Neural crest cell (in vitro differentiated cells): ENCODE data around the gene HNRNPC. TPM values are rescaled to one million over a fixed set of nuclear protein-coding genes. Genes with fewer than 3 reads are reported as not detected.

Experiments used
- DNase-seq: peaks from one replicate; pipeline ENCODE4 v3.0.0; 2021; ENCODE audit warnings: low read depth, mixed read lengths, low spot score
- H3K27ac Mint-ChIP-seq: one replicate; pipeline ENCODE4 v1.8.0; 2021; ENCODE audit warnings: mild to moderate bottlenecking, mixed read lengths; ENCODE audit not compliant: unreplicated experiment
- H3K27me3 Mint-ChIP-seq: 2 replicates; pipeline ENCODE4 v1.8.0; 2021; ENCODE audit warnings: low read depth, mild to moderate bottlenecking, mixed read lengths
- H3K36me3 Mint-ChIP-seq: 2 replicates; pipeline ENCODE4 v1.8.0; 2021; ENCODE audit warnings: low read depth, mild to moderate bottlenecking, mixed read lengths
- H3K4me1 Mint-ChIP-seq: 2 replicates; pipeline ENCODE4 v1.8.0; 2021; ENCODE audit warnings: mixed read lengths
- H3K4me3 Mint-ChIP-seq: one replicate; pipeline ENCODE4 v1.8.0; 2021; ENCODE audit warnings: mild to moderate bottlenecking, mixed read lengths
- H3K9me3 Mint-ChIP-seq: 2 replicates; pipeline ENCODE4 v1.8.0; 2021; ENCODE audit warnings: mixed read lengths
- CTCF ChIP-seq: fragments of 200-600 bp; sonication (generic); conservative IDR thresholded peaks from 2 replicates; pipeline ENCODE4 v1.5.0; 2021; ENCODE audit warnings: antibody characterized with exemption, mild to moderate bottlenecking
- total RNA-seq: library from RNA; stranded (reverse); gene quantifications from 2 replicates; pipeline ENCODE4 v1.2.1, GENCODE V29; 2021

Gene HNRNPC
- total RNA-seq, 1 donor from 2014 or later = 993 TPM

- no peak for DNase-seq
- H3K36me3 Mint-ChIP-seq = peaks cover 46% of the 10 kb centered on the region
- no peaks in the 10 kb centered on the region for H3K27me3 Mint-ChIP-seq
- no peak overlapping the region for H3K27ac Mint-ChIP-seq
- TF ChIP-seq CTCF = no peak
- no peak overlapping the region for H3K4me3 Mint-ChIP-seq
- peaks cover 4% of the 10 kb centered on the region for H3K4me1 Mint-ChIP-seq
- no peaks in the 10 kb centered on the region for H3K9me3 Mint-ChIP-seq
These were observed 59.2 kb downstream of the HNRNPC start for GRCh38 chr14:21210023-21210422.

DNA sequence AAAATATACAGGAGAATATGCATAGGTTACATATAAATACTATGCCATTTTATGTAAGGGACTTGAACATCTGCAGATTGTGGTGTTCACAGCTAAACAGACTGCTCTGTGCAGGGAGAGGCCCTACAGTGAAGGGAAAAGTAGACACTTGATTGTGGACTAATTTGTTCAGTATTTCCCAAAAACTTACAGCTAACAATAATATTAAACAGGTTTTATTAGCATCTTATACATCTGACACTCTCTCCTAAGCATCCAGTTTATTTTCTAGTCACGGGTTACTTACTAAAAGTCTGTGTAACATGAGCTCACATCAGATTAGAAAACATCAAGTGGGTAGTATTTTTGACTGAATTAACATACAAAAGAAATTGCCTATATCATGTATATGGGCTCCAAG is 60.1 kb downstream of the HNRNPC start:
- no peak for DNase-seq
- Mint-ChIP-seq H3K27ac (no peak overlapping the region), H3K27me3 (no peaks in the 10 kb centered on the region), H3K36me3 (peaks cover 46% of the 10 kb centered on the region), H3K4me1 (peaks cover 6% of the 10 kb centered on the region), H3K9me3 (no peaks in the 10 kb centered on the region), H3K4me3 (no peak overlapping the region)
- no peak for TF ChIP-seq CTCF

GRCh38 chr14:21208554-21208953 is 60.7 kb downstream of the HNRNPC start:
- Mint-ChIP-seq H3K4me3 (no peak overlapping the region), H3K36me3 (peaks cover 44% of the 10 kb centered on the region), H3K27ac (no peak overlapping the region), H3K9me3 (no peaks in the 10 kb centered on the region), H3K27me3 (no peaks in the 10 kb centered on the region), H3K4me1 (peaks cover 13% of the 10 kb centered on the region)
- DNase-seq = no peak
- TF ChIP-seq CTCF = no peak

GRCh38 chr14:21206753-21207684 is 62.2 kb downstream of the HNRNPC start:
- Mint-ChIP-seq H3K9me3 (no peaks in the 10 kb centered on the region), H3K4me3 (no peak overlapping the region), H3K36me3 (peaks cover 43% of the 10 kb centered on the region), H3K27ac (no peak overlapping the region), H3K27me3 (no peaks in the 10 kb centered on the region), H3K4me1 (peaks cover 21% of the 10 kb centered on the region)
- no peak for TF ChIP-seq CTCF
- DNase-seq = no peak

GRCh38 chr14:21205678-21206581 is 63.3 kb downstream of the HNRNPC start:
- H3K4me1 Mint-ChIP-seq = peaks cover 21% of the 10 kb centered on the region
- peaks cover 35% of the 10 kb centered on the region for H3K36me3 Mint-ChIP-seq

More at GRCh38 chr14:21205678-21206581, 63.3 kb downstream of the HNRNPC start:
- no peak for DNase-seq
- no peak overlapping the region for H3K4me3 Mint-ChIP-seq
- H3K9me3 Mint-ChIP-seq = no peaks in the 10 kb centered on the region
- no peak overlapping the region for H3K27ac Mint-ChIP-seq
- no peaks in the 10 kb centered on the region for H3K27me3 Mint-ChIP-seq
- no peak for TF ChIP-seq CTCF
